Loucy (cell line): ENCODE results near the gene MAP3K5.

Source experiments
- H2AFZ ChIP-seq: fragments of 200-600 bp; sonication (generic); 2 replicates; pipeline ENCODE4 v1.6.0; 2016; ENCODE audit warnings: antibody characterized with exemption, mild to moderate bottlenecking, low read length, moderate library complexity
- H3F3A ChIP-seq: fragments of 200-600 bp; 2 replicates; pipeline ENCODE4 v1.6.0; 2016; ENCODE audit warnings: antibody characterized with exemption, low read depth, mild to moderate bottlenecking
- H3K27me3 ChIP-seq: fragments of 200-600 bp; sonication (generic); 2 replicates; pipeline ENCODE4 v1.6.1; 2014; ENCODE audit warnings: low read length, mild to moderate bottlenecking; ENCODE audit not compliant: insufficient read depth, poor library complexity, severe bottlenecking
- H3K36me3 ChIP-seq: fragments of 200-600 bp; sonication (generic); 2 replicates; pipeline ENCODE4 v1.6.1; 2016; ENCODE audit warnings: low read length; ENCODE audit not compliant: insufficient read depth
- H3K4me1 ChIP-seq: fragments of 200-600 bp; sonication (generic); 2 replicates; pipeline ENCODE4 v1.5.1; 2014; ENCODE audit warnings: low read length, mild to moderate bottlenecking; ENCODE audit not compliant: insufficient read depth, poor library complexity, severe bottlenecking
- H3K4me2 ChIP-seq: fragments of 200-600 bp; sonication (generic); 2 replicates; pipeline ENCODE4 v1.6.0; 2014; ENCODE audit warnings: antibody characterized with exemption, low read length, low read depth, mild to moderate bottlenecking; ENCODE audit not compliant: poor library complexity, severe bottlenecking
- H3K4me3 ChIP-seq: fragments of 200-600 bp; sonication (generic); 2 replicates; pipeline ENCODE4 v1.5.1; 2014; ENCODE audit warnings: low read length, mild to moderate bottlenecking, mixed read lengths; ENCODE audit not compliant: poor library complexity, severe bottlenecking
- H3K79me2 ChIP-seq: fragments of 200-600 bp; sonication (generic); 2 replicates; pipeline ENCODE4 v1.6.1; 2014; ENCODE audit warnings: low read length; ENCODE audit not compliant: insufficient read depth
- H3K9ac ChIP-seq: fragments of 200-600 bp; sonication (generic); 2 replicates; pipeline ENCODE4 v1.6.0; 2014; ENCODE audit warnings: mild to moderate bottlenecking, low read depth, low read length, moderate library complexity; ENCODE audit not compliant: poor library complexity, severe bottlenecking
- H3K9me2 ChIP-seq: fragments of 200-600 bp; sonication (generic); replicated peaks from 2 replicates; pipeline ENCODE4 v1.6.1; 2016; ENCODE audit warnings: low read depth, low read length, mixed read lengths
- H3K9me3 ChIP-seq: fragments of 200-600 bp; sonication (generic); 2 replicates; pipeline ENCODE4 v1.6.1; 2014; ENCODE audit warnings: mild to moderate bottlenecking, antibody characterized with exemption, low read length, low read depth; ENCODE audit not compliant: insufficient read depth
- H4K20me1 ChIP-seq: fragments of 200-600 bp; sonication (generic); 2 replicates; pipeline ENCODE4 v1.6.0; 2014; ENCODE audit warnings: antibody characterized with exemption, low read length, mild to moderate bottlenecking; ENCODE audit not compliant: insufficient read depth, poor library complexity, severe bottlenecking
- CTCF ChIP-seq: fragments of 200-600 bp; sonication (generic); conservative IDR thresholded peaks from 2 replicates; pipeline ENCODE4 v1.5.1; 2014; ENCODE audit warnings: mild to moderate bottlenecking, antibody characterized with exemption, low read length
- EZH2phosphoT487 ChIP-seq: fragments of 200-600 bp; IDR thresholded peaks from 2 replicates; pipeline ENCODE4 v1.6.1; 2018; ENCODE audit warnings: antibody characterized with exemption, mild to moderate bottlenecking, moderate library complexity, borderline replicate concordance

Gene MAP3K5

DNA sequence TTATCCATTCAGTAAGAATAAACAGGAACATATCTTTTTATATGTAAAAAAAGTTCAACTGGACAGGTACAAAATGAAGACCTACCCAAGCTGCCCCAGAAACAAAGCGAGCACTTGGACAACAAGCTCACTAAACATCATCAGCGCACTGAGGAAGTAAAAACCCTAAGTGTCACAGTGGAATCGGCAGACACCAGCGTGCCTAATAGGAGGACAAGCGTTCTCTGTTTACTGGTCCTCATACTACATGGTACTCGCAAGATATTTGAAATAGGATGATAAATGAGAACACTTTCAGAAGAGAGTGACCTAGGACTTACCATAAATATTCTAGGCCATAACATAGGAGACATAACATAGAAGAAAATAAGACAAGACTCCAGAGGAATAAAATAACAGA, 260.2 kb downstream of the MAP3K5 start:
- Histone ChIP-seq H3K4me3 (no peak overlapping the region), H3K9me2 (no peaks in the 10 kb centered on the region), H3K27me3 (no peaks in the 10 kb centered on the region), H3K79me2 (no peaks in the 10 kb centered on the region), H3F3A (no peaks in the 10 kb centered on the region), H3K36me3 (no peaks in the 10 kb centered on the region), H3K9ac (no peak overlapping the region), H3K4me1 (peaks cover 4% of the 10 kb centered on the region), H3K9me3 (no peaks in the 10 kb centered on the region), H4K20me1 (no peaks in the 10 kb centered on the region), H3K4me2 (no peak overlapping the region), H2AFZ (no peak overlapping the region)
- TF ChIP-seq EZH2phosphoT487 (no peak), CTCF (no peak)

- H3K79me2 ChIP-seq: no peaks in the 10 kb centered on the region
- no peaks in the 10 kb centered on the region for H3K36me3 ChIP-seq
These were observed 262.6 kb downstream of the MAP3K5 start for GRCh38 chr6:136529710-136530109.

DNA sequence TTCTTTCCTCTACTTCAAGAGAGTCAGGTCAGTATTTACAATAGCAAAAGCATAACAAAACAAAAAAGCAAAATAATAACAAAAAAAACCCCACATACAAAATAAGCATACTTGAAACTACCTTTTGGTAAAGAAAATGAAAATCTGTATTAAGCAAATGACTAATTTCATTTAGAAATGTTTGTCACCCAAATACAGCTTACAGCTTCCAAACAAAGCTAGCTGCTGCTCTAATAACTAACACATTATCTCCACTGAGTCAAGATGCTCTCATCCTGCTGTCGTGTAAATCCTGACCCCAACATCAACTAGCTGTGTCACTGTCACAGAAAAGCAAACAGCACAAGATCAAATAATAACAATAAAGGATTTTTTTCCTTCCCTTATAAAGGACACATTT, 263.8 kb downstream of the MAP3K5 start:
- Histone ChIP-seq H3K36me3 (no peaks in the 10 kb centered on the region), H3K27me3 (no peaks in the 10 kb centered on the region), H3K4me3 (no peak overlapping the region), H3K4me2 (no peak overlapping the region), H3K9me2 (no peaks in the 10 kb centered on the region), H3K9ac (no peak overlapping the region), H3K9me3 (no peaks in the 10 kb centered on the region), H3F3A (no peaks in the 10 kb centered on the region), H2AFZ (no peak overlapping the region), H4K20me1 (no peaks in the 10 kb centered on the region), H3K79me2 (no peaks in the 10 kb centered on the region), H3K4me1 (no peaks in the 10 kb centered on the region)
- TF ChIP-seq CTCF (no peak), EZH2phosphoT487 (no peak)

More at GRCh38 chr6:136529710-136530109, 262.6 kb downstream of the MAP3K5 start:
- H3K4me3 ChIP-seq: no peak overlapping the region
- H3K4me1 ChIP-seq: no peaks in the 10 kb centered on the region
- no peak overlapping the region for H3K9ac ChIP-seq
- H3F3A ChIP-seq: no peaks in the 10 kb centered on the region
- no peaks in the 10 kb centered on the region for H4K20me1 ChIP-seq
- H3K9me3 ChIP-seq: no peaks in the 10 kb centered on the region
- H3K27me3 ChIP-seq: no peaks in the 10 kb centered on the region
- H3K9me2 ChIP-seq: no peaks in the 10 kb centered on the region
- H2AFZ ChIP-seq: no peak overlapping the region
- H3K4me2 ChIP-seq: no peak overlapping the region
- no peak for TF ChIP-seq CTCF
- no peak for TF ChIP-seq EZH2phosphoT487
